Osteoblast (primary cell): Measurements from ENCODE around the gene FNDC11. TPM values are rescaled to one million over a fixed set of nuclear protein-coding genes. Genes with fewer than 3 reads are reported as not detected.

Source experiments
- DNase-seq: peaks from one replicate; pipeline ENCODE4 v3.0.0; 2011; ENCODE audit warnings: low spot score, mixed read lengths; ENCODE audit not compliant: insufficient read length; ENCODE audit errors: missing footprints
- H2AFZ ChIP-seq: 2 replicates; pipeline ENCODE4 v1.6.0; 2011; ENCODE audit warnings: mild to moderate bottlenecking, low read length
- H3K27ac ChIP-seq: 2 replicates; pipeline ENCODE4 v1.5.1; 2011; ENCODE audit warnings: mild to moderate bottlenecking, low read depth, low read length, moderate library complexity
- H3K27me3 ChIP-seq: 2 replicates; pipeline ENCODE4 v1.6.0; 2012; ENCODE audit warnings: mild to moderate bottlenecking, control low read depth, inconsistent platforms, low read length, moderate library complexity; ENCODE audit not compliant: insufficient read depth
- H3K36me3 ChIP-seq: 2 replicates; pipeline ENCODE4 v1.5.1; 2011; ENCODE audit warnings: mild to moderate bottlenecking, low read length, control low read depth, moderate library complexity; ENCODE audit not compliant: insufficient read depth
- H3K4me1 ChIP-seq: 2 replicates; pipeline ENCODE4 v1.5.1; 2011; ENCODE audit warnings: mild to moderate bottlenecking, low read length, control low read depth, moderate library complexity; ENCODE audit not compliant: insufficient read depth
- H3K4me2 ChIP-seq: 2 replicates; pipeline ENCODE4 v1.6.0; 2011; ENCODE audit warnings: mild to moderate bottlenecking, low read length; ENCODE audit not compliant: insufficient read depth
- H3K4me3 ChIP-seq: fragments of 200-600 bp; sonication (generic); 3 replicates; pipeline ENCODE4 v1.5.1; 2012; ENCODE audit warnings: mild to moderate bottlenecking, low read length, inconsistent platforms; ENCODE audit not compliant: insufficient read depth
- H3K79me2 ChIP-seq: 2 replicates; pipeline ENCODE4 v1.6.0; 2012; ENCODE audit warnings: mild to moderate bottlenecking, low read length, control low read depth, inconsistent platforms; ENCODE audit not compliant: insufficient read depth
- H3K9me3 ChIP-seq: 2 replicates; pipeline ENCODE4 v1.5.1; 2011; ENCODE audit warnings: low read depth, low read length, control low read depth
- H4K20me1 ChIP-seq: 2 replicates; pipeline ENCODE4 v1.6.0; 2012; ENCODE audit warnings: mild to moderate bottlenecking, low read length, control low read depth; ENCODE audit not compliant: insufficient read depth
- CTCF ChIP-seq: IDR thresholded peaks from 2 replicates; pipeline ENCODE4 v1.5.1; 2011; ENCODE audit warnings: mild to moderate bottlenecking, low read depth, low read length, moderate library complexity; ENCODE audit errors: extremely low read depth
- total RNA-seq: library from RNA; depleted of rRNA; stranded (reverse); fragments of >200 nt; gene quantifications from 2 replicates; pipeline ENCODE4 v1.2.3, GENCODE V29; 2012

FNDC11 gene
- total RNA-seq, 1 donor = not detected

GRCh38 chr20:63591786-63592355, 37.9 kb downstream of the FNDC11 start:
- H3K27ac ChIP-seq = no peak overlapping the region
- no peaks in the 10 kb centered on the region for H3K79me2 ChIP-seq
- H3K36me3 ChIP-seq = peaks cover 39% of the 10 kb centered on the region
- H3K27me3 ChIP-seq = no peaks in the 10 kb centered on the region
- no peak for TF ChIP-seq CTCF
- peak; percentile 63 for DNase-seq
- H3K9me3 ChIP-seq = no peaks in the 10 kb centered on the region
- no peak overlapping the region for H3K4me3 ChIP-seq
- H4K20me1 ChIP-seq = peaks cover 15% of the 10 kb centered on the region
- peaks cover 8% of the 10 kb centered on the region for H3K4me1 ChIP-seq
- no peak overlapping the region for H2AFZ ChIP-seq
- H3K4me2 ChIP-seq = no peak overlapping the region

DNA sequence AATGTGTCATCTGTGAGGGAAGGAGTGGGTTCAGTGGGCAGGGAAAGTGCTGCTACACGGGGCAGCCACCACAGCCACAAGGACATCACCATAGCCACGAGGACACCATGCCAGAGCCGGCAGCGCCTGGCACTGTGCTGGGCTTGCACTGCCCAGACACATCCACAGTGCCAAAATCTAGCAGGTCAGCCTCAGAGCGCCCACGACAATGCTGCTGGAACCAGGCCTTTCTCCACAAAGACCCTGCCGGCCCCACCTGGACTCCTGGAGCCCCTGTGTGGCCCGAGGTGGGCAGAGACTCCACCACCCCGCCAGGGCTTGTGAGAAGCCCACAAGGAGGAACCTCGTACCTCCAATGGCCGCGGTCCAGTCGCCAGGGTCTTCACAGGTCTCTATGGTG, 38.7 kb downstream of the FNDC11 start:
- peaks cover 39% of the 10 kb centered on the region for H3K36me3 ChIP-seq
- no peak overlapping the region for H3K4me3 ChIP-seq
- no peak overlapping the region for H2AFZ ChIP-seq
- no peak overlapping the region for H3K27ac ChIP-seq
- H3K9me3 ChIP-seq = no peaks in the 10 kb centered on the region
- peaks cover 15% of the 10 kb centered on the region for H4K20me1 ChIP-seq
- no peak for TF ChIP-seq CTCF
- no peaks in the 10 kb centered on the region for H3K79me2 ChIP-seq
- H3K4me2 ChIP-seq = no peak overlapping the region
- H3K27me3 ChIP-seq = no peaks in the 10 kb centered on the region
- H3K4me1 ChIP-seq = peaks cover 8% of the 10 kb centered on the region
- peak; percentile 75 for DNase-seq

DNA sequence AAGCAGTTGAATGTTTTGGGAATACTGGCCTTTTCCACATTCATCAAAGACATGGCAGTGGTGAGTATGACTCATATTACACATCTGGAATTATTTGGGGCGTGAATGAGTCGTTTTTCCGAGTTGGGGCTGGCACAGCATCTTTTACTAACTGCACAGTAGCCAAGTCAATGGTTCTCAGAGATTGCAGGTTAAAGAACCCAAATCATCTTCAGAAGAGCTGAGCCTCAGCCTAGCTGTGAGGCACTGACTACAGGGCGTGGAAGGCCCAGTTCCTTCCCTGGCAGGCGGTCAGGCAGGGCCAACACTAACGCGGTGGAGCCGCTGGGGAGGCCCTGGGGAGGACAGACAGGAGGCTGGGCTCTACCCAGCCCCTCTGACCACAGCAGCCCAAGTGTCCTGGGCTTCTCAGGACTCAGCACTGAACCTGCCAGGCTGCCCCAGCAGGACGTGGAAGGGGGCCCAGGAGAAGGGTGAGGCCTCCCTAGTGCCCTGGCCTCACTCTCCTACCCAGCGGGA, 40.1 kb downstream of the FNDC11 start:
- Histone ChIP-seq H3K4me1 (peaks cover 8% of the 10 kb centered on the region), H4K20me1 (peaks cover 21% of the 10 kb centered on the region), H3K9me3 (no peaks in the 10 kb centered on the region), H3K4me2 (no peak overlapping the region), H3K36me3 (peaks cover 39% of the 10 kb centered on the region), H3K4me3 (no peak overlapping the region), H3K27me3 (no peaks in the 10 kb centered on the region), H3K27ac (peak overlapping the region; percentile 20), H3K79me2 (no peaks in the 10 kb centered on the region), H2AFZ (no peak overlapping the region)
- no peak for TF ChIP-seq CTCF
- peak; percentile 99 for DNase-seq

- Histone ChIP-seq H3K4me2 (no peak overlapping the region), H3K9me3 (no peaks in the 10 kb centered on the region), H3K4me3 (no peak overlapping the region), H4K20me1 (peaks cover 23% of the 10 kb centered on the region), H2AFZ (no peak overlapping the region), H3K36me3 (peaks cover 37% of the 10 kb centered on the region), H3K4me1 (peaks cover 8% of the 10 kb centered on the region), H3K79me2 (no peaks in the 10 kb centered on the region), H3K27ac (no peak overlapping the region), H3K27me3 (no peaks in the 10 kb centered on the region)
- no peak for DNase-seq
- TF ChIP-seq CTCF = no peak
These were observed 41.6 kb downstream of the FNDC11 start for GRCh38 chr20:63595416-63596127.
